Stimulated activated CD4-positive, alpha-beta T cell treated with anti-CD3 and anti-CD28 coated beads, Interleukin-12 subunit alpha, Interleukin-12 subunit beta, amount 100 ng/mL, for 48 hours (primary cell): ENCODE measurements around the gene SLC17A9.
A peak's percentile ranks its signal among the peaks of the same experiment; 100 is the strongest.

Experiments
- DNase-seq, 3 donors: peaks; one replicate each; pipeline ENCODE4 v3.0.0-alpha.2; 2020; ENCODE audit warnings: low read depth in 2 of 3, low spot score in 1 of 3

SLC17A9 gene

GRCh38 chr20:62952373-62952967 is at the start of gene SLC17A9:
SLC17A9 (plus strand) TSS chr20:62952709; CDS start chr20:62952831, 122 bp downstream.
- peak in 1 of 3 donors; percentile 19 for DNase-seq

GRCh38 chr20:62902926-62903615 is 49.4 kb upstream of the SLC17A9 start:
- DNase-seq: no peak

- DNase-seq: no peak
Measured at GRCh38 chr20:62905536-62906117, 46.9 kb upstream of the SLC17A9 start.

- DNase-seq: no peak
Measured at GRCh38 chr20:62906209-62906608, 46.3 kb upstream of the SLC17A9 start.

GRCh38 chr20:62906647-62907375 is 45.7 kb upstream of the SLC17A9 start:
- no peak for DNase-seq

GRCh38 chr20:62907384-62908317 is 44.9 kb upstream of the SLC17A9 start:
- no peak for DNase-seq

GRCh38 chr20:62908971-62909791 is 43.3 kb upstream of the SLC17A9 start:
- DNase-seq: no peak

- DNase-seq: no peak
Measured at GRCh38 chr20:62910217-62910766, 42.2 kb upstream of the SLC17A9 start.

GRCh38 chr20:62910777-62911497 is 41.6 kb upstream of the SLC17A9 start:
- no peak for DNase-seq

GRCh38 chr20:62911701-62912280 is 40.7 kb upstream of the SLC17A9 start:
- DNase-seq: no peak

GRCh38 chr20:62913043-62913630 is 39.4 kb upstream of the SLC17A9 start:
- no peak for DNase-seq

GRCh38 chr20:62914436-62914835 is 38.1 kb upstream of the SLC17A9 start:
- DNase-seq: no peak

GRCh38 chr20:62914970-62915457 is 37.5 kb upstream of the SLC17A9 start:
- DNase-seq: no peak

GRCh38 chr20:62916703-62917476 is 35.6 kb upstream of the SLC17A9 start:
- DNase-seq: no peak

- no peak for DNase-seq
Measured at GRCh38 chr20:62917720-62918119, 34.8 kb upstream of the SLC17A9 start.

GRCh38 chr20:62918147-62918546 is 34.4 kb upstream of the SLC17A9 start:
- no peak for DNase-seq

GRCh38 chr20:62918831-62919230 is 33.7 kb upstream of the SLC17A9 start:
- DNase-seq: peak in 1 of 3 donors; percentile 44
